Uterus (tissue), 4 donors: Measurements from ENCODE around the gene TAF8. TPM values are rescaled to one million over a fixed set of nuclear protein-coding genes. Genes with fewer than 3 reads are reported as not detected.

Source experiments
- DNase-seq, 2 donors: peaks; one replicate each; pipeline ENCODE4 v3.0.0-alpha.2; 2019 to 2020
- H3K27ac ChIP-seq, 2 donors: fragments of 200-600 bp; sonication (generic); 1 replicate in 1 of 2; 2 replicates in 1 of 2; pipeline ENCODE4 v1.5.1; 2016 to 2018
- H3K27me3 ChIP-seq, 2 donors: fragments of 200-600 bp; sonication (generic); one replicate each; pipeline ENCODE4 v1.5.1; 2018 to 2019; ENCODE audit warnings: control low read depth in 1 of 2
- H3K36me3 ChIP-seq, 2 donors: fragments of 200-600 bp; sonication (generic); one replicate each; pipeline ENCODE4 v1.5.1; 2019; ENCODE audit warnings: control low read depth in 1 of 2
- H3K4me1 ChIP-seq, 2 donors: fragments of 200-600 bp; sonication (generic); one replicate each; pipeline ENCODE4 v1.5.1; 2018 to 2019; ENCODE audit warnings: control low read depth in 1 of 2
- H3K4me3 ChIP-seq, 2 donors: fragments of 200-600 bp; sonication (generic); 1 replicate in 1 of 2; 2 replicates in 1 of 2; pipeline ENCODE4 v1.5.1; 2018 to 2019; ENCODE audit warnings: mild to moderate bottlenecking in 1 of 2
- H3K9me3 ChIP-seq, 2 donors: fragments of 200-600 bp; sonication (generic); one replicate each; pipeline ENCODE4 v1.5.1; 2019; ENCODE audit warnings: control low read depth in 1 of 2
- POLR2A ChIP-seq, 2 donors: fragments of 450-650 bp; IDR thresholded peaks; one replicate each; pipeline ENCODE4 v1.6.1; 2016; ENCODE audit warnings: antibody characterized with exemption in 2 of 2, mild to moderate bottlenecking in 1 of 2, moderate library complexity in 1 of 2
- intact Hi-C: fragments of 100-400 bp; cut with DNase I; formaldehyde crosslinking; loops from one replicate; pipeline ENCODE4 v1.15.1; 2023; ENCODE audit warnings: low total_unique reads
- total RNA-seq, 4 donors: library from RNA; depleted of rRNA in 3 of 4; stranded (reverse); fragments of >200 nt in 3 of 4; gene quantifications; one replicate each; pipeline versions ENCODE4 v1.1.0 to v1.2.4, GENCODE V29; 2014 to 2023
- TF ChIP-seq, protein P1 (sequence below), 4 experiments: fragments of 200-600 bp in 2 of 4; fragments of 450-650 bp in 2 of 4; sonication (generic) in 2 of 4; IDR thresholded peaks; one replicate each; pipeline ENCODE4 v1.5.1; 2016 to 2019; ENCODE audit warnings: antibody characterized with exemption in 4 of 4, mild to moderate bottlenecking in 2 of 4, moderate library complexity in 1 of 4
- donor health status: DM: yes; HTN: yes; CAD: no.

Gene TAF8
- total RNA-seq, 4 donors from 2014 or later = 16.0 to 45.6 (median 37.5) TPM

DNA sequence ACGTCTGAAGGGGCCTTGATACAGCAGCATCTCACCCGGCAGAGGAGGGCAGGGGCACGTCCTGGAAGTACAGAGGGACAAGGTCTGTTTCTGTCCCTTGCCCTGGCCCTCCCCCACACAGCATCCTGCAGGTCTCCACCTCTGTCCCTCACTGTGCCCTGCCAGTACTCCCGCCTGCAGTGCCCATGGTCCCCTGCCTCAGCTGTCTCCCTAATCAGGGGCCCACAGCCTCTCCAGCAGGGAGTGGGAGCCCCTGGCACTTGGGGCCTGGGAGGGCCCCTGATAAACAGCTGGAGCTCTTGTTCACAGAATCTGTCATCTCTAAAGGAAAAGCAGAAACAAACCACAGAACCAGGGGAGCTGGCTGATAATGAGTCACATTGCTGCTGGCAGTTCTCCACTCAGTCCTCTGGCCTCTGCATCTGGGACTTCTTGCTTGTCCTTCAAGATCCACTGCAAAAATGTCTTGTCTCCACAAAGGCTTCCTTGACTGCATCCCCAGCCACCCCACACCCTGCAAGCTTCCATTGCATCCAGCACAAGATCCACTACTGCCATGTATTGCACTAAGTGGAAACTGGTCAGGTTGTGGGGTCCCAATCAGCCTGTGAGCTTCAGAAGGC lies 33.2 kb upstream of the TAF8 start:
- DNase-seq = no peak

DNA sequence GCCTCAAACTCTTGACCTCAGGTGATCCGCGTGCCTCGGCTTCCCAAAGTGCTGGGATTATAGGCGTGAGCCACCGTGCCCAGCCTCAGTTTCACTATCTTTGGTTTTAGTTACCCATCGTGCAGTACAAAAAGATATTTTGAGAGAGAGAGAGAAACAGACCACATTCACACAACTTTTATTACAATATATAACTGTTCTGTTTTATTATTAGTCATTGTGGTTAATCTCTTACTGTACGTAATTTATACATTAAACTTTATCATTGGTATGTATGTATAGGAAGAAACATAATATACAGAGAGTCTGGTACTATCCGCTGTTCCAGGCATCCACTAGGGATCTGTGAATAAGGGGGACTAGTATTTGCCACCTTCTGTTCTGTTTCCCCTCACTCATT lies 29.4 kb upstream of the TAF8 start:
- intact Hi-C loops = no loop called here

More for the DNA sequence above, 33.2 kb upstream of the TAF8 start:
- H3K27ac ChIP-seq = no peak overlapping the region
- H3K27me3 ChIP-seq = no peaks in the 10 kb centered on the region
- peaks cover 0 to 4% of the 10 kb centered on the region in 2 donors for H3K4me1 ChIP-seq
- no peak for TF ChIP-seq POLR2A (IDR thresholded peaks at IDR 0.05)
- TF ChIP-seq, protein P1, sequence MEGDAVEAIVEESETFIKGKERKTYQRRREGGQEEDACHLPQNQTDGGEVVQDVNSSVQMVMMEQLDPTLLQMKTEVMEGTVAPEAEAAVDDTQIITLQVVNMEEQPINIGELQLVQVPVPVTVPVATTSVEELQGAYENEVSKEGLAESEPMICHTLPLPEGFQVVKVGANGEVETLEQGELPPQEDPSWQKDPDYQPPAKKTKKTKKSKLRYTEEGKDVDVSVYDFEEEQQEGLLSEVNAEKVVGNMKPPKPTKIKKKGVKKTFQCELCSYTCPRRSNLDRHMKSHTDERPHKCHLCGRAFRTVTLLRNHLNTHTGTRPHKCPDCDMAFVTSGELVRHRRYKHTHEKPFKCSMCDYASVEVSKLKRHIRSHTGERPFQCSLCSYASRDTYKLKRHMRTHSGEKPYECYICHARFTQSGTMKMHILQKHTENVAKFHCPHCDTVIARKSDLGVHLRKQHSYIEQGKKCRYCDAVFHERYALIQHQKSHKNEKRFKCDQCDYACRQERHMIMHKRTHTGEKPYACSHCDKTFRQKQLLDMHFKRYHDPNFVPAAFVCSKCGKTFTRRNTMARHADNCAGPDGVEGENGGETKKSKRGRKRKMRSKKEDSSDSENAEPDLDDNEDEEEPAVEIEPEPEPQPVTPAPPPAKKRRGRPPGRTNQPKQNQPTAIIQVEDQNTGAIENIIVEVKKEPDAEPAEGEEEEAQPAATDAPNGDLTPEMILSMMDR (IDR thresholded peaks at IDR 0.05) = no peak
- no peaks in the 10 kb centered on the region for H3K9me3 ChIP-seq
- intact Hi-C loops = no loop called here
- no peaks in the 10 kb centered on the region for H3K36me3 ChIP-seq
- H3K4me3 ChIP-seq = no peak overlapping the region

GRCh38 chr6:42021847-42022754 lies 28.2 kb upstream of the TAF8 start:
- no peak for DNase-seq
- no peak overlapping the region for H3K4me3 ChIP-seq
- intact Hi-C loops = no loop called here
- TF ChIP-seq POLR2A (IDR thresholded peaks at IDR 0.05) = no peak
- TF ChIP-seq, protein P1 (IDR thresholded peaks at IDR 0.05) = no peak
- H3K27ac ChIP-seq = no peak overlapping the region
- peaks cover 0 to 5% of the 10 kb centered on the region in 2 donors for H3K4me1 ChIP-seq
- H3K27me3 ChIP-seq = no peaks in the 10 kb centered on the region
- H3K9me3 ChIP-seq = no peaks in the 10 kb centered on the region
- no peaks in the 10 kb centered on the region for H3K36me3 ChIP-seq

More for the DNA sequence above, 29.4 kb upstream of the TAF8 start:
- Histone ChIP-seq H3K36me3 (no peaks in the 10 kb centered on the region), H3K9me3 (no peaks in the 10 kb centered on the region), H3K4me3 (no peak overlapping the region), H3K4me1 (peaks cover 0 to 5% of the 10 kb centered on the region in 2 donors), H3K27me3 (no peaks in the 10 kb centered on the region), H3K27ac (no peak overlapping the region)
- TF ChIP-seq, protein P1 (IDR thresholded peaks at IDR 0.05) = no peak
- no peak for TF ChIP-seq POLR2A (IDR thresholded peaks at IDR 0.05)
- DNase-seq = no peak

DNA sequence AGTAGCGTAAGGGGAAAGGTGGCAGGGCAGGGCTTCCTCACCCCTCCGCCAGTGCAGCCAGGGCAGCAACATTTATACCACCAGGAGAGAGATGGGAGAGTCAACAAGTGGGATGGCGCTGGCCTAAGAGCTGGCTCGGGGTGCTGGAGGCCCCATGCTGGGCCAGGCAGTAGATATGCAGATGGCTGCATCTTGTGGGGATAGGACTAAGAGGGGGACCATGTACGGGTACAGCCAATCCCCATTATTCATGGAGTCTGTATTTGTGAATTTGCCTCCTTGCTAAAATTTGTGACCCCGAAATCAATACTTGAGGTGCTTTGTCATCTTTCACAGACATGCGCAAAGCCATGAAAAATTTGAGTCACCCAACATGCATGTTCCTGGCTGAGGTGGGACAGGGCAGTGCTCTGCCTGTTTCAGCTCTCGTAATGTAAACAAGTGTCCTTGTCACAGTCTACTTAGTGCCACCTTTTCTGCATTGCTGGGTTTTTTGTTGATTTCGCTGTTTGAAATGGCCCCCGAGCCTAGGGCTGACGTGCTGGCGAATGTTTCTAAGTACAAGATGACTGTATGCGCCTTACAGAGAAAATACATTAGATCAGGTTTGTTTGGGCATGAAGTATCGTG lies 27.5 kb upstream of the TAF8 start:
- Histone ChIP-seq H3K4me1 (peaks cover 0 to 5% of the 10 kb centered on the region in 2 donors), H3K27ac (no peak overlapping the region), H3K9me3 (no peaks in the 10 kb centered on the region), H3K36me3 (no peaks in the 10 kb centered on the region), H3K27me3 (no peaks in the 10 kb centered on the region), H3K4me3 (no peak overlapping the region)
- intact Hi-C loops = no loop called here
- DNase-seq = no peak
- no peak for TF ChIP-seq POLR2A (IDR thresholded peaks at IDR 0.05)
- TF ChIP-seq, protein P1 (IDR thresholded peaks at IDR 0.05) = no peak
